Measurements from ENCODE around the gene ALDH18A1. TPM values are rescaled to one million over a fixed set of nuclear protein-coding genes. Genes with fewer than 3 reads are reported as not detected.

ALDH18A1 gene
- total RNA-seq, 1 donor from 2014 or later, result 110 TPM

DNA sequence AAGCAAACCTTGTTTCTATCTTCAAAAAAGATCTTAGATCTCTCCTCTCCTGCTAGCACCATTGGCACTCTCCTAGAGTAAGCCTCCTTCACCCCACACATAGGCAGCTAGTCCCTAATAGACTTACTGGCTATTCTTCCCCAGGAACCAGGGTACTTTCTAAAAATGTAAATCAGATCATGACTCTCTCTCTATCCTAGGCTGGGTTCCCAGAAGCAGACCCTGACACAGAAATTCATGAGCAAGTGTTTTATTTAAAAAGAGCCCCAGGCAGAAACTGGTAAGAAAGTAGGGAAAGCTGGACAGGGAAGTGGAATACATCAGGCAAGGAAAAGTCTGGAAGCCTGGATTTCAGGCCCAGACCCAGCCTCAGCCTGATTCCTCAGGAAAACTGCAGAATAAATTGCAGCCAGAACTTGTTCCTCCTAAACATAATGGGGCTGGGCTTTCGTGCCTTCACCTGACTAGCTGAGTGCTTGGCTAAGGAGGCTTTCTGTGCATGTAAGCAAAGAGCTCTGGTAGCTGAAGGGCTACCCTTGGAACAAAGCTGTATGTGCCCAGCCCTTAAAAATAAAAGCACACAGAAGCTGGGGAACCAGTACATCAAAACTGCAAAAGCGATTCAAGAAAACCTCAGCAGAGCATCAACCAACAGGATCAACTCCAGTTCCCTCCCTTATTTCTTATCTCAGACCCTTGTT, 76.5 kb downstream of the ALDH18A1 start:
- DNase-seq (ENCODE audit: low read depth, low spot score), result no peak

DNA sequence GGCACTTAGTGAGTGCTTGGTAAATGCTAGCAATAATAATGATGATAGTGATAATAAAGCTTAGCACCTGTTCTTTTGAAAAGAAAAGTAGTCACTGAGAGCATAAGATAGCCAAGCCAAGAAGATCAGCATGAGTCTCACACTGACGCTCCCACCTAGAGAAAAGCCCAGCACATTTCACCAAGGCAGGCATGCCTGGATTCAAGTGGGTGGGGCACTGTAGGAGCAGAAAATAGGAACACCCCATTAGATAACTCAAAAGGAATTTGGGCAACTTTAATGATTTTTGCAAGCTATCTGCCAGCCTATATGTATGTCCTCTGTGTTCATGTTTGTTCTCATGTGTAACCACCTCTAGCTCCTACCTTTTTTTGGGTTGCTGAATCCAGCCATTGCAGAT, 77.2 kb downstream of the ALDH18A1 start:
- DNase-seq (ENCODE audit: low read depth, low spot score), result no peak

DNA sequence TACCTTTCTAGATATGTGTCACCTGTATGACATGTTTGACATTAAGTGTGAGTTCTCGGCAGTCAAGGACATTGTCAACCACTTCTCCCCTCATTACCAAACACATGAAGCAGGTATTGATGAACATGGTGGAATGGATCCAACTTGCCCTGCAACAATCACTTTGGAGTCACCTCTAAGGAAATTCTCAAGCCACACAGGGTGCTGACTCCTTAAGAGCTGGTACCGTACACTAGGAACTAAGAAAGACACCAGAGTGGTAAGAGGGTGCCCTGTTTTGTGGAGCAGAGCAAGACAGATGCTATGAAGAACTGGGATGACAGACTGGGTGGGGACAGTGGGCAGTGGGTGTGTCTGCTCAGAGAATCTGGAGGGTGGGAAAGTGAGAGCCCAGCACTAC, 77.9 kb downstream of the ALDH18A1 start:
- DNase-seq (ENCODE audit: low read depth, low spot score), result no peak

DNA sequence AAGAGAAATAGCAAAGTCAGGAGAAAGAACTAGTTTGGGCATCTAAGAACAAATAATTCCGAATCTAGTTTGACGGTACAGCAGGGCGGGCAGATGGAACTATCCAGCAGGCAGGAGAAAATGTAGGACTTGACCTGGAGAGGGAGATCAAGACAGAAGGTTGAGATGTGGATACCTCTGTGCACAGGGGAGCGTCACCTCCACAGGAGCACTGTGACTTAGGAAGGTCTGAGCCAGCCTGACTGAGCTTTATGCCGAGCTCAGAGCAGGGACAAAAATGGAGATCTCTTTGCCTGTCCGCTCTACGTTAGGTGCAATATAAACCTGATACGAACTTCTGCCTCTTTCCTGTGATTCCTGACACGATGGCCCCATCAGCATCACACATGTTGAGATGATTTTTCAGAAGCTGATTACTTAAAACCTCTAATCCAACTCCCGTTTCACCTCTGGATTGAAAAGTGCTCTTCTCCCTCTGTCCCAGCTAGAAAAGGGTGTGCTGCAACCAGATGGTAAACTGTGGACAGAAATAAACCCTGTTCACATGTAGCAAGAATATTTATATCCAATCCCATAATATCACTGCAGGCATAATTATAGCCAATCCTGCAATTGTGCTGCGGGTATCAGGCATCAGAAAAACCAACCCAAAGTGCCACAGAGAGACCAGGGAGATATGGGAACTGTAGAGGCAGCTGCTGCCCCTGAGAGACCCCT, 81.7 kb downstream of the ALDH18A1 start:
- DNase-seq (ENCODE audit: low read depth, low spot score), result no peak

DNA sequence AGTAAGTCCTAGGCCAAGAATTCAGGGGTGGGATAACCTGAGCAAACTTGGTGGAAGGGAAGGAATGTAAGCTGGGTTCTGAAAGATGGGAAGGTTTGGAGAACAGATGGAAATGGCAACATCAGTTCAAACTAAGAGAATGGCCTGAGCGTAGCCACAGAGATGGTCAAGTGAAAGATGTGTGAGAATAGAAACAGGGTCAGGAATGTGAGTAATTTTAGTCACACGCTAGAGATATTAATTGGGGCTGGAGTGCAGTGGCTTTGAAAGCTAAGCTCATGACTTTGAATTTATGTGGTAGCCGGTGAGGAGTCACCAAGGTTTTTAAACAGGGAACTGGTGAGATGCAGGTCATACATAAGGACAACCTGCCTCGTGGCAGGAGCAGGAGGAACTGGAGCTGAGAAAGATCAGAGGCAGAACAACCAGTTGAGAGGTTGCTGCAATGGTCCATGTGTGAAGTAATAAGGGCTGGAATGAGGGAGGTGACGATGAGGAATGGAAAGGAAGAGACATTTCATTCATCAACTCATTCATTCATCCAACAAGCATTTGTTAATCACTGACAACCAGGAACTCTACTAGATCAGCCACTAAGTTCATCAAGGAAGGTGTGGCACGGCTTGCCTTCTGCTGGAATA, 82.4 kb downstream of the ALDH18A1 start:
- DNase-seq (ENCODE audit: low read depth, low spot score), result no peak

DNA sequence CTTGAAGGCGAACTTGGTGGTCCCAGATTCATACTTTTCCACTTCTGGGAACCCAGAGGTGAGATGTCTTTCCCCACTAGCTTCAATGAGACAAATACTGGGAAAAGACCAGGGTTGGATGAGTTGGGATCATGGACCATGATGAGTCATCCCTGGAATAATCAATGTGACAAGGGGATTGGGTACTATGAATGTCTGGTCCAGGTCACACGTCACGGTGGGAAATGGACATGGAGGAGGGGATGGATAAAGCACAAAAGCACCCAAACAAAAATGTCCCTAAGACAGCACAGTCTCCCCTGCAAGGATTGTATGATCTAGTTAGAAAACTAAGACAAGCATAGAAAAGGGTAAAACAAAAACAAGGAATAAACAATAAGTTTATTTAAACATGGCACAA, 83.0 kb downstream of the ALDH18A1 start:
- DNase-seq (ENCODE audit: low read depth, low spot score), result no peak

DNA sequence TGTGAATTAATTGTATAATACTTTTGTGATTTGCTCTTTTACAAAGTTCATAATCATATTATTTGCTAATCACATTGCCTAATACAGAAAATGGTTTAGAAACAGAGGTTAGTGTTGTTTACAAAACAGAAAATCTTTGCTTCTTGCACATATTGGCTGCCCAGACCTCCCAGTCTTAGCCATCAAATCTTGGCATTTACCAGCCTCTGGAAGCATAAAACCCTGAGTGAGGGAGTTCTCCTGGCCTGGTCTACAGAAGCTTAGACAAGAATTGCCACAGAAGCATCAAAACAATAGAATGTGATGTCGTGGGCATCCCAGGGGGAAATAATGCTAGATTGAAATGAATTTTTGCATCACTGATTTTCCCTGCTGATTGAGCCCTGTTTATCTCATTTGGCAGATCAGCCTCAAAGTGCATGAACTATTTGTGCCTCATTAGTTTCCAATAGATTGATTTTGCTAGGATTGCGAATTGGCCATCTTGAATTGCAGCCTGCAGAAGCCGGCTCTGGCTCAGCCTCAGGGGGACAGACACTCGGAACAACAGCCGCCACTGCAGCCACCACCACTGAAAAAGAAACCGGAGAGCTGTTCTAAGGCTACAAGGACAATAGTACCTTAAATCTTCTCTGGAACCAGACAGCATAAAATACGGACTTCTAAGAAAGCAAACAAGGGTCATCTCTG, 84.2 kb downstream of the ALDH18A1 start:
- no peak for DNase-seq (ENCODE audit: low read depth, low spot score)

DNA sequence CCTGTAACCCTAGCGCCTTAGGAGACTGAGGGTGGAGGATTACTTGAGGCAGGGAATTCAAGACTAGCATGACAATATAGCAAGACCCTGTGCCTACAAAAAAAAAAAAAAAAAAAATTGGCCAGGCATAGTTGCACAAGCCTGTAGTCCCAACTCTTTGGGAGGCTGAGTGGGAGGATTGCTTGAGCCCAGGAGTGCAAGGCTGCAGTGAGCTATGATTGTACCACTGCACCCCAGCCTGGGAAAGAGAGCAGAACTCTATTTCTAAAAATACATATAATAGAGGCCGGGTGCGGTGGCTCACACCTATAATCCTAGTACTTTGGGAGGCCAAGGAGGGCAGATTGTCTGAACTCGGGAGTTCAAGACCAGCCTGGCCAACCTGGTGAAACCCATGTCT, 85.1 kb downstream of the ALDH18A1 start:
- DNase-seq (ENCODE audit: low read depth, low spot score), result no peak

DNA sequence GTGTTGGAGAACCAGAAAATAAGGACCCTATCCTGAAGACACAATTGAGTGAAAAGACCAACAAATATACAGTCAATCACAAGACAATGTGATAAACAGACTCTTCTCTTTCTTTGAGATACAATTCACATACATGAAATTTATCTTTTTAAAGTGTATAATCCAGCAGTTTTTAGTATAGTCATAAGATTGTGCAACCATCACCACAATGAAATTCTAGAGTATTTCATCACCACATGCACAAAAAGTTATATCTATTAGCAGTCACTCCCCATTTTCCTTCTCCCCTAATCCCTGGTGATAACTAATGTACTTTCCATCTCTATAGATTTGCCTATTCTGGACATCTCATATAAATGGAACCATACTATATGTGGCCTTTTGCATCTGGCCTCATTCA, 87.1 kb downstream of the ALDH18A1 start:
- no peak for DNase-seq (ENCODE audit: low read depth, low spot score)

DNA sequence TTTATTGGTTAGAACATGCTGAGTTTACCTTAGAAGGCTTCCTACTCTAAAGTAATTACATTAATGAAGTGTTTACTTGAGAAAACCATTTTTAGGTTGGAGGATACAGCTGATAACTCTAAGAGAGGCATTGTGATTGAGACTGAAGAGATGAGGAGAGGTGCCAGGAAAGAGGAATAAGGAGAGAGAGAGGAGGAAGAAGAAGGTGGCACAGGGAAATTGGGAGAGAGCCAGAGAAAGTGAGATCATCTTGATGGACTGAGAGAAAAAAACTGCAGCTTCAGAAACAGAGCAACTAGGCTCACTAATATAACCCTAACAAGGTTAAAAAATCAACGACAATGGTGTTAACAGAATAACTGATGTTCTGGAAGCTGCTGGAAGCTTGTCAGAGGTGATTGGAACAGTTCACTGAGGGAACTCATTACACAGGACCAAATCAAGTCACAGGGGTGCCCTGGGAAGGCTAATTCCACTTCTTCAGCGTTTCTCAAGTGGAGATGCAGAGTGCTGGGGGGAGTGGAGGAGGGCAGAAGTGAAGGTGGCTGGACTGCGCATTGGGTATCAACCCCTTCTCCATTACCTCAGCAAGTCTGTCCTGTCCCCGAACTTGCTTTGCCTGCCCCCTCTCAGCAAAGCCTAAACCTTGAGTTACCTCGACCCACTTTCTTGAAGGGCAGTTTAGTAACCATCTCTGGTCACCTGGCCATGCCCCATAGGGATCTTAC, 88.4 kb downstream of the ALDH18A1 start:
- DNase-seq (ENCODE audit: low read depth, low spot score), result no peak

DNA sequence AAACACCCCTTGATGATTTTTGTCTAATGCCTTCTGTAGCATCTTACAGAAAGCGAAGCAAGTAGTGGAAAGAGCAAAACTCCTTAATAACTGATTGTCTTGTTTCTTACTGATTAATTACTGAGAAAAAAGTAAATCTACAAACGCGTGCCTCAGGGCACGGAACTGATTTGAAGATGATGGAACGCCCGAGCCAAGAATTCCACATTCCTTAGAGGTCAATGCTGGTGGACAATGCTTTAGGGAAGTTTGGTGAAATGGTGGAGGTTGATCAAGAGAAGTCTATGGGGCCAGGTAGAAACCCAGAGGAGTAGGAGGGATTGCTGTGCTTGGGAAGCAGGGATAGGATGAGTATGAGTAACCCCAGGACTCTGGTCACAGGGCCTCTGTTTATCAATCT, 90.4 kb downstream of the ALDH18A1 start:
- no peak for DNase-seq (ENCODE audit: low read depth, low spot score)

DNA sequence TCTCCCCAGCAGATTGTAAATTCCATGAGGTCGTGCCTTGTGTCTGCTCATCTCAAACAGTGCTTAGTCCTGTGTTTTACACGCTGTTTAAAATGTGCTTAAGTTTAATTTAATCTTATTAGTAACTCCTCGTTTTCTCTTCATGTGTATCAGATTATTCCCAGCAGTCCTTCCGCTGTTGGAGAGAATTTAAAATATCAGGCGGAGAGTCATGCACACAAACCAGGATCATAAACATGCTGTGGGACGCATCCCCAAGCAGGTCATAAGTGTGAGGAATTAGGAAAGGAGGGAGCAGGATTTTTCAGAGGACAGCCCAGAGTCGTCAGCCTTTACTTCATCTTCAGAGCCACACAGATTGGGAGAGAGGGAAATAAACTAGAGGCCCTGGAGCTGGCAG, 91.2 kb downstream of the ALDH18A1 start:
- DNase-seq (ENCODE audit: low read depth, low spot score), result no peak

DNA sequence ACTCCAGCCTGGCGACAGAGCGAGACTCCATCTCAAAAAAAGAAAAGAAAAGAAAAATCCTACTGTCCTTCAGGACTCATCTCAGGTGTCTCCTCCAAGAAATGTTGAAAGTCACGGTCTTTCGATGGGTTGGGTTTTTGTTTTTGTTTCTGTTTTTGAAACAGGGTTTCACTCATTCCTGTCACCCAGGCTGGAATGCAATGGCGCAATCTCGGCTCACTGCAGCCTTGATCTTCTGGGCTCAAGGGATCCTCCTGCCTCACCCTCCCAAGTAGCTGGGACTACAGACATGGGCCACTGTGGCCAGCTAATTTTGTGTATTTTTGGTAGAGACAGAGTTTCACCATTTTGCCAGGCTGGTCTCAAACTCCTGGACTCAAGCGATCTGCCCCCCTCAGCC, 92.2 kb downstream of the ALDH18A1 start:
- no peak for DNase-seq (ENCODE audit: low read depth, low spot score)

DNA sequence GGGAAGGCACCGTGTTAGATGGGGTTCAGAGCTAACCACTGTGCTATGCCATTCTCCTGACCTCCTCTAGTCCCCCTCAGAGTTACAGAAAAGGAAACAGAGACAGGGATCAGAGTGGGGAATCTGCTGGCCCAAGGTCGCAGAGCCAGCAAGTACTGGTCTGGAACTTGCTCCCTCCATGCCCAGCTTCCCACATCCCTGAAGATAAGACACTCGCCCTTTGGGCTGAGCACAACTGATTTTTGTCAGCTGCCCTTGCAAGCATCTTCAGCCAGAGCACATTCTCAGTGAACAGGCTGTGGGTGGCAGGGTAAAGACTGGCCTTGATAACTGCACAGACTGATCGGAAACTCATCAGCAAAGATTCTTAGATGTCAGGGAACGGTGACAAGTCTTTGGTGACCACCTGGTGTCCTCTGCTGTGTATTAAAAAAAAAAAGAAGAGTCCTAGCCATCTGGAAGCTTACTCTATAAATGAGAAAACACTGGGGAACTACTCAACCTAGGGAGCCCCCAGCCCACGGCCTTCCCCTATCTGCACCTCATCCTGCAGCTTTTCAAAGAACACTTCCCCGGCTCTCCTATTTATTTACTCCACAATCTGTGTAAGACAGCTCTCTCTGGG, 94.1 kb downstream of the ALDH18A1 start:
- no peak for DNase-seq (ENCODE audit: low read depth, low spot score)

DNA sequence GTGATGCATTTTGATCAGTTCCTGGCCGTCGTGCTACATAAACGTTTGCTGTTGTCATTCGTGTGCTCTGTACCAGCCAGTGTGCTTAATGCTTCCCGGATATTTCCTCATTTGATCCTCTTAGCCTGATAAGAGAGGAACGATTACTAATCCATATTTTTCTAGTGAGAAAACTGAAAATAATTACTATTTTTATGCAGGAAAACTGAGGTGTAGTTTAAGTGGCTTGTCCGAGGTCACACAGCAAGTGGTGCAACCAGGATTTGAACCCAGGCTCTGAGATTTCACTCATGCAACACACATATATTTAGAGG, 94.7 kb downstream of the ALDH18A1 start:
- DNase-seq (ENCODE audit: low read depth, low spot score), result no peak

DNA sequence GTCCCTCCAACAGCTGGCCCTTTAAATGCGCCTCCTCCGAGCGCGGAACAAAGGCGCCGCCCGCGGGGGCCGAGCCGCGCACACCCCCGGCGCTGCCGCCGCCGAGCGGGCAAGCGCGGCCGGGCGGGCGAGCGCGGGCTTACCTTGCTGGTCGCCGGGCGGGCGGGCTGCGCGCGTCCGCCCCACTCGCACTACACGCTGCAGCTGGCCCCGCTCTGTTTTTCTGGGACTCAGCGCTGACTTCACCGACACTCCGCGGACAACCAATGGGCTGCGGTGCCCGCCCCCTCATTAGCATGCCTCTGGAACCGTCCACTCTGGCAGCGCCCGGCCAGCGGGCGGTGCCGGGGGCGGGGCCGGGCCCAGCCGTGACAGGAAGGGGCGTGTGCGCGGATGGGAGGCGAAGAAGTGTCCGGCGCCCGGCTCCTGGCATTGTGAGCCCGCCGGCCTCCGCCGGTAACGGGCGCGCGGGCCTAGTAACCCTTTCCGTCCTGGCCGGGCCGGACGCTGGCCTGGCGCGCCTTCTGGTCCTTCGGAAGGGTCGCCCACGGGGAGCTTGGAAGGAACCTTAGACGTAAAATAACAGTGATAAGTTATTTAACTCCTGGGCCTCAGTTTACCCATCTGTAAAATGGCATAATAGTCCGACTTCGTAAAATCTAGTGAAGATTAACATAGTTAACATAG, 95.2 kb downstream of the ALDH18A1 start, which contains the start of gene SORBS1:
Gene SORBS1 (minus strand): TSS at position 195 of the 687 bp plus-strand sequence. CDS start 120,236 bp downstream, outside the sequence.
- DNase-seq (ENCODE audit: low read depth, low spot score), result peak; percentile 87

DNA sequence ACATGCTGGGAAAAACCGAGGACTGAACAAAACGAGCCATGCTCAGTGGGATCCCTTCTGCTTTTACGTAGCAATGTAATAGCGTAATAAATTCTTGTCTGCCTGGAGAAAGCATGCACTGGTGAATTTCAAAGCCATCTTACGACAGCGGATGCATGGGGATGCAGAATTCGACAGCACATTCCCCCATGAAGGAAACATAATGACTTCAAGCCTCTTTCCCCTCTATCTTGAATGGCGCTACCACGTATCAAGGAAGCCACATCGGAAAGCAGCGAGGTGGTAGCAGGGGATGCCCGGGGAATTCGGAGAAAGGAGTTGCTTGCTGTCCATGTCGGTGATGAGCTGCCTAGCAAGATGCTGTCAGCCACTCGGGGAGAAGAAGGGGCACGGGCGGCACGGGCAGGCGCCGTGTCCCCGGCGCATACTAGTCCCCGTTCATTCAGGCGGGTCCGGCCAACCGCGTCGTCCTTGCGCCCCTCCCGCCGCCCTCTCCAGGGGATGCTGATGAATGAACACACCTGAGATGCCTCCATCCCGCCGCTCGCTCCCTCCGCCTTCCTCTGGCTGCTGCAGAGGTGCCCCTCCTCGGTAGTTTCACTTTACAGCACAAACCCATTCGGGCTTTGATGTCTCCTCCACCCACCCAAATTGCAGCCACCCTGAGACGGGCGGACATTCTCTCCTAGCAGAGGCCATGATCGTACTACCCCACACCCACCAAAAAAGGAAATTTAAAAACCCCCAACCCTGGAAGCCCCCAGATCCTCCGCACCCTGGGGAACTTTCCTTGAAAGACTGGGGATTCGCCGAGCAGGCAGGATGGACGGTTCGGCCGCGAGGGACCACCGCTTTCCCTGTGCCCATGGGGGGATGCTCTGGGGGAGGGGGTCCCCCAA, 96.0 kb downstream of the ALDH18A1 start:
- DNase-seq (ENCODE audit: low read depth, low spot score), result no peak

DNA sequence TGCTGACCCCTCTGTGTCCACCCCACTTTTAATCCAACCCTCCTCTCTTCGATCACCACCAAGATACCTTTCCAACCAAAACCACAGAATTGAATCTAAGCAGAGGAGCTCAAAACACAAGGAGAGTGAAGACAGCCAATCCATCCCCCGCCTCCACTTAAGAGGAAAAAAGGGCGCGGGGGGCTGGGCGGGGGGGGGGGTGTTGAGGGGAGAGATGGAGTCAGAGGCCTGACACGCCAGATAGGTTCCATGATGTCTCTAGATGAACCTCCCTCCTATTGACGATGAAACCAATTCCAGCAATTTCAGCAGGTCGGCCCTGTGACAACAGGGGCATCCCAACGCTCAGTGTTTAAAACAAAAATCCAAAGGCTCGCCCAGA, 96.6 kb downstream of the ALDH18A1 start:
- no peak for DNase-seq (ENCODE audit: low read depth, low spot score)

DNA sequence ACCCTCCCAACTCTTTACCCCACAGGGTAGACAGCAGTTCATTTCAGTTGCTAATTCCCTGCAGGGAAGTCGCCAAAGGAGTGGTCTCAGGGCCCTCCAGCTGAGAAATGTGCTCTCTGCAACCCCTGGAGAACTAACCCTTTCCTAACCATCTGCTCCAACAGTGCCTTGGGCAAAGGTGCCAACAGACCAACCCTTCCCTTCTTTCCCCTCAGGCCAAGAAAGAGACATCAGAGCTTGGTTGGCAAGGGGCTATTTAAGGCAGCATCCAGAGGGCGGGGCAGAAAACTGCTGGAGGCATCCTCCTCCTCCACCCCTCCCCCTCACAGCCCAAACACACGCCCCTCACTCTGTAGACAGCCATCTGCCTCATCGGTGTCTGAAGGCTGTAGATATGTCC, 97.0 kb downstream of the ALDH18A1 start:
- DNase-seq (ENCODE audit: low read depth, low spot score), result no peak

Measured in pulmonary artery endothelial cell (primary cell).